Measurements from ENCODE around the gene TNIK. TPM values are rescaled to one million over a fixed set of nuclear protein-coding genes. Genes with fewer than 3 reads are reported as not detected.

Gene TNIK
- total and polyA plus RNA-seq, 2 of the 4 experiments (the other 2 are of a cell fraction), result 3.4 to 6.3 TPM

GRCh38 chr3:171417137-171417536 is 43.1 kb downstream of the TNIK start:
- Histone ChIP-seq H3K56ac (ENCODE audit: extremely low read depth, insufficient read depth, low read length) (no peak overlapping the region), H4K8ac (ENCODE audit: low read depth in 2 of 2, low read length in 2 of 2) (no peak overlapping the region), H2BK20ac (ENCODE audit: low read depth, low read length) (no peak overlapping the region), H2BK5ac (ENCODE audit: low read depth, low read length, poor library complexity, severe bottlenecking) (peak overlapping the region; percentile 47), H3K14ac (replicated peaks; ENCODE audit: low read depth, low read length) (no peak overlapping the region), H2BK120ac (ENCODE audit: low read depth, low read length) (no peak overlapping the region; the same call in 1 of the 2 replicates), H2AFZ (replicated peaks; ENCODE audit: low read length, poor library complexity) (no peak overlapping the region), H3K9ac (ENCODE audit: low read depth, low read length) (no peak overlapping the region), H4K20me1 (ENCODE audit: insufficient read depth, low read length) (no peaks in the 10 kb centered on the region), H2AK9ac (replicated peaks; ENCODE audit: low read depth, low read length, poor library complexity) (no peak overlapping the region), H3K27ac (ENCODE audit: insufficient read depth, low read length) (no peak overlapping the region), H3K27me3 (ENCODE audit: control insufficient read depth, insufficient read depth, low read length) (no peaks in the 10 kb centered on the region), H3K36me3 (ENCODE audit: control insufficient read depth, insufficient read depth, low read length) (no peaks in the 10 kb centered on the region), H3K79me1 (ENCODE audit: low read depth in 1 of 2, low read length in 2 of 2) (no peaks in the 10 kb centered on the region; a peak in 1 of 4 replicates), H3K23ac (ENCODE audit: low read depth, low read length) (peak overlapping the region; percentile 48; the same call in 1 of the 2 replicates), H4K5ac (ENCODE audit: low read depth, low read length) (no peak overlapping the region), H3K9me1 (ENCODE audit: insufficient read depth, low read length) (no peaks in the 10 kb centered on the region), H3K18ac (ENCODE audit: low read depth, low read length) (no peak overlapping the region), H4K91ac (ENCODE audit: insufficient read depth, low read depth, low read length) (no peak overlapping the region), H3K9me3 (ENCODE audit: control insufficient read depth, insufficient read depth, low read length) (no peaks in the 10 kb centered on the region), H3K4me2 (ENCODE audit: low read depth, low read length) (no peak overlapping the region), H2AK5ac (ENCODE audit: low read depth, low read length) (no peak overlapping the region), H3K4me3 (ENCODE audit: insufficient read depth, low read depth, low read length) (no peak overlapping the region), H3K4me1 (ENCODE audit: control insufficient read depth, insufficient read depth, low read length) (peaks cover 14% of the 10 kb centered on the region), H2BK15ac (ENCODE audit: low read depth, low read length) (no peak overlapping the region), H3K4ac (ENCODE audit: low read depth, low read length) (no peak overlapping the region)
- TF ChIP-seq USF2 (IDR thresholded peaks at IDR 0.05; ENCODE audit: low read depth, low read length) (no peak), RAD21 (IDR thresholded peaks at IDR 0.05; ENCODE audit: low read length) (no peak), NFE2L2 (IDR thresholded peaks at IDR 0.05; ENCODE audit: low read depth, low read length) (no peak), MXI1 (IDR thresholded peaks at IDR 0.05; ENCODE audit: borderline replicate concordance, low read depth, low read length) (no peak), POLR2A (IDR thresholded peaks at IDR 0.05; ENCODE audit: low read depth, low read length) (no peak), CHD1 (IDR thresholded peaks at IDR 0.05; ENCODE audit: low read depth, low read length) (no peak), MAFK (IDR thresholded peaks at IDR 0.05; ENCODE audit: low read depth, low read length) (no peak), MAZ (IDR thresholded peaks at IDR 0.05; ENCODE audit: borderline replicate concordance, low read depth, low read length) (no peak), CEBPB (IDR thresholded peaks at IDR 0.05; ENCODE audit: low read depth, low read length) (no peak), RCOR1 (IDR thresholded peaks at IDR 0.05; ENCODE audit: insufficient replicate concordance, low read length) (no peak), FOS (IDR thresholded peaks at IDR 0.05; ENCODE audit: low read depth, low read length) (no peak), SMC3 (IDR thresholded peaks at IDR 0.05; ENCODE audit: low read depth, low read length) (no peak), CTCF (conservative IDR thresholded peaks at IDR 0.05; ENCODE audit: low read depth, low read length) (no peak), RFX5 (IDR thresholded peaks at IDR 0.05; ENCODE audit: low read depth, low read length) (no peak)
- TF ChIP-seq, protein P1, sequence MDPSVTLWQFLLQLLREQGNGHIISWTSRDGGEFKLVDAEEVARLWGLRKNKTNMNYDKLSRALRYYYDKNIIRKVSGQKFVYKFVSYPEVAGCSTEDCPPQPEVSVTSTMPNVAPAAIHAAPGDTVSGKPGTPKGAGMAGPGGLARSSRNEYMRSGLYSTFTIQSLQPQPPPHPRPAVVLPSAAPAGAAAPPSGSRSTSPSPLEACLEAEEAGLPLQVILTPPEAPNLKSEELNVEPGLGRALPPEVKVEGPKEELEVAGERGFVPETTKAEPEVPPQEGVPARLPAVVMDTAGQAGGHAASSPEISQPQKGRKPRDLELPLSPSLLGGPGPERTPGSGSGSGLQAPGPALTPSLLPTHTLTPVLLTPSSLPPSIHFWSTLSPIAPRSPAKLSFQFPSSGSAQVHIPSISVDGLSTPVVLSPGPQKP (IDR thresholded peaks at IDR 0.05; ENCODE audit: borderline replicate concordance, low read depth, low read length), result no peak
- dilution Hi-C loops (cut with HindIII; ENCODE audit: low sequenced_read_pairs, unreplicated experiment) (no loop called here), intact Hi-C loops (cut with micrococcal nuclease) (no loop called here), in situ Hi-C loops (cut with MboI; ENCODE audit: low sequenced_read_pairs) (no loop called here)
- DNase-seq (peak; percentile 16), ATAC-seq (ENCODE audit: low read depth) (no peak)
- BruUV-seq (replicated peaks), result no TSS peak
- ChIA-PET POLR2A (ENCODE audit: unreplicated experiment) (interaction anchor here (0.7 kb wide), 1 partner anchor 13 kb away, joined by 3 read pairs; no protein-coding TSS in a partner anchor), CTCF (interaction anchor here (1.3 kb wide), 1 partner anchor 8 kb away, joined by 5 read pairs; no protein-coding TSS in a partner anchor)
- no CpG with 5 or more reads among the region's 1 CpG for WGBS, 2 experiments (ENCODE audit: extremely low coverage in 2 of 2, insufficient read length in 1 of 2)

All from IMR-90 (cell line).